ENCODE data around the gene TOM1.

DNA sequence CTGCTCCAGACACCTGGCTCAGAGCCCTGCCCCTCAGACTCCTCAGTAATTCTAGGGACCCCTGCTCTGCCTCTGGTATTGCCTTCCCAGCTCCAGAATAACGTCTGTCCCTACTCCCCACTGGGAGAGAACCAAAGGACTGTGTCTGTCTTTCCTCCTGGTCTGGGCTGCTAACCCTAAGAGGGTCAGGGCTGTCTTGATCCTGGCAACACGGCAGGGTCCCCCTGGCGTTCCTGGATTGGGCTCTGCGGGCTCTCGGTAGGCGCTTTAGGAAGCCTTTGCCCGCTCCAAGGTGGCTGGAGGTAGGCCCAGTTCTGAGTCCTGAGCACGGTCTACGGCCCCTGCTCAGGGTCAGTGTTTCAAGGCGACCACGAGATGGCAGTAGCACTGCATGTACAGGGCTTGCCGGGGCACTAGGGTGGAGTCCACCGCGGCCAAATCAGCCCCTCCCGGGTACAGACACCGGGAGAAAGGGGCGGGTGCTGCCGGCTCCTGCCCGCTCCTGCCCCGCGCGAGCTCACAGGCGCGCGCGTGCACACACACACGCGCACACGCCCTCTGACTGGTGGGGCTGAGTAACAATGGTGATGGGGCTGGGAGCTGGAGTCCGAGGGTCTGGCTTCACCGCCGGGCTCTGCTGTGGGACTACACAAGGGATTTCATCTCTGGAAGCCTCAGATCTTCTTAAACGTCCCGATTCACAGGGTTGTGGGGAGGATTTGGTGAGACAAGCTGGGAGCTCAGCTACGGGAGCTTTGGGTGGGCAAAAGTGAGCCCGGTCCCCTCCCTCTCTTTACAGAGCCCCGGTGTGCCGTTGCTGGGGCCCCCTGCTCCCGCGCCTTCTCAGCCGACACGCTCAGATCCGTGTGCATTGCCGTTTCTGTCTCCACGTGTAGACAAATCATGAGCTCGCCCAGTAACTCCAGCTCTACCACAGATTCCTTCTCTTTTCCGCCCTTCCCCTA, 51.1 kb downstream of the TOM1 start:
- TF ChIP-seq, protein P1, sequence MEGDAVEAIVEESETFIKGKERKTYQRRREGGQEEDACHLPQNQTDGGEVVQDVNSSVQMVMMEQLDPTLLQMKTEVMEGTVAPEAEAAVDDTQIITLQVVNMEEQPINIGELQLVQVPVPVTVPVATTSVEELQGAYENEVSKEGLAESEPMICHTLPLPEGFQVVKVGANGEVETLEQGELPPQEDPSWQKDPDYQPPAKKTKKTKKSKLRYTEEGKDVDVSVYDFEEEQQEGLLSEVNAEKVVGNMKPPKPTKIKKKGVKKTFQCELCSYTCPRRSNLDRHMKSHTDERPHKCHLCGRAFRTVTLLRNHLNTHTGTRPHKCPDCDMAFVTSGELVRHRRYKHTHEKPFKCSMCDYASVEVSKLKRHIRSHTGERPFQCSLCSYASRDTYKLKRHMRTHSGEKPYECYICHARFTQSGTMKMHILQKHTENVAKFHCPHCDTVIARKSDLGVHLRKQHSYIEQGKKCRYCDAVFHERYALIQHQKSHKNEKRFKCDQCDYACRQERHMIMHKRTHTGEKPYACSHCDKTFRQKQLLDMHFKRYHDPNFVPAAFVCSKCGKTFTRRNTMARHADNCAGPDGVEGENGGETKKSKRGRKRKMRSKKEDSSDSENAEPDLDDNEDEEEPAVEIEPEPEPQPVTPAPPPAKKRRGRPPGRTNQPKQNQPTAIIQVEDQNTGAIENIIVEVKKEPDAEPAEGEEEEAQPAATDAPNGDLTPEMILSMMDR (IDR thresholded peaks at IDR 0.05): peak; percentile 85 to 98 (median 93)
- TF ChIP-seq POLR2A (IDR thresholded peaks at IDR 0.05): peak in 1 of 2 donors; percentile 35

Data from Peyer's patch (tissue), 4 donors.